ENCODE measurements around the gene ZBTB32.
"Not testable (repeated sequence)": the region's sequence is repeated elsewhere in the genome, so short reads cannot be mapped to it uniquely, and the experiment has no call there.

ZBTB32 gene

GRCh38 chr19:35722461-35722860 is 18.1 kb downstream of the ZBTB32 start:
- DNase-seq, result no peak

- no peak for DNase-seq
Observed at GRCh38 chr19:35722897-35723296, 18.5 kb downstream of the ZBTB32 start.

GRCh38 chr19:35723671-35724070 is 19.3 kb downstream of the ZBTB32 start:
- no peak for DNase-seq

- DNase-seq, result not testable (repeated sequence)
Observed at GRCh38 chr19:35724132-35724531, 19.8 kb downstream of the ZBTB32 start.

GRCh38 chr19:35724560-35724959 is 20.2 kb downstream of the ZBTB32 start:
- DNase-seq, result no peak

- DNase-seq, result no peak
Observed at GRCh38 chr19:35725216-35725861, 21.0 kb downstream of the ZBTB32 start.

GRCh38 chr19:35727053-35727955 is 22.9 kb downstream of the ZBTB32 start:
- DNase-seq, result no peak

- DNase-seq, result no peak
Observed at GRCh38 chr19:35727956-35728706, 23.8 kb downstream of the ZBTB32 start.

GRCh38 chr19:35729021-35729420 is 24.7 kb downstream of the ZBTB32 start:
- no peak for DNase-seq

- DNase-seq, result no peak
Observed at GRCh38 chr19:35729763-35730162, 25.4 kb downstream of the ZBTB32 start.

- no peak for DNase-seq
Observed at GRCh38 chr19:35730326-35730725, 26.0 kb downstream of the ZBTB32 start.

GRCh38 chr19:35731353-35731752 is 27.0 kb downstream of the ZBTB32 start:
- DNase-seq, result no peak

GRCh38 chr19:35731779-35732405 is 27.5 kb downstream of the ZBTB32 start:
- DNase-seq, result no peak

- DNase-seq, result no peak
Observed at GRCh38 chr19:35732540-35733179, 28.3 kb downstream of the ZBTB32 start.

GRCh38 chr19:35733180-35734125 is 29.1 kb downstream of the ZBTB32 start:
- DNase-seq, result no peak

GRCh38 chr19:35734273-35734672 is 29.9 kb downstream of the ZBTB32 start:
- DNase-seq, result no peak

GRCh38 chr19:35734889-35735288 is 30.5 kb downstream of the ZBTB32 start:
- no peak for DNase-seq

GRCh38 chr19:35736913-35737886 is 32.8 kb downstream of the ZBTB32 start:
- DNase-seq, result no peak

- no peak for DNase-seq
Observed at GRCh38 chr19:35738021-35738886, 33.9 kb downstream of the ZBTB32 start.
